ENCODE measurements around the gene DDAH2.

Gene DDAH2

GRCh38 chr6:31687860-31688693 is 41.0 kb downstream of the DDAH2 start:
- no peak for DNase-seq

- DNase-seq = no peak
Measured at GRCh38 chr6:31687321-31687720, 41.8 kb downstream of the DDAH2 start.

DNA sequence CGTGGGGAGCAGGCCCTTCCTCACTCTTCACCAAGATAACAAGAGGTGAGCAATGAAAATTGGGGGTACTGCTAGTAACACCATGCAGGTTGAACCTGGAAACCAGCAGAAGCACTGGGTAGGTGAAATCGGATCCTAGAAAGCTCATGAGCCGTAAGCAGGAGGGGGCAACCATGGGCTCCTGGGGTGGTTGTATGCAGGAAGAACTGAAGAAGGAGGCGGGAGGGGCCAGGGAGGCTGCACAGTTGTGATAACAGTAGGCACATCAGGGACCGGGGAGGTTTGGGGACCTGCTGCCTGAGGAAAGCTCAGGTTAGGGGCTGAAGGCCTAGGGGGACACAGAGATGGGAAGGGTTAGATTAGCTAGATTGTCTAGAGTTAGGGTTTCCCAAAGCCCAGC is 42.6 kb downstream of the DDAH2 start:
- DNase-seq = no peak

DNA sequence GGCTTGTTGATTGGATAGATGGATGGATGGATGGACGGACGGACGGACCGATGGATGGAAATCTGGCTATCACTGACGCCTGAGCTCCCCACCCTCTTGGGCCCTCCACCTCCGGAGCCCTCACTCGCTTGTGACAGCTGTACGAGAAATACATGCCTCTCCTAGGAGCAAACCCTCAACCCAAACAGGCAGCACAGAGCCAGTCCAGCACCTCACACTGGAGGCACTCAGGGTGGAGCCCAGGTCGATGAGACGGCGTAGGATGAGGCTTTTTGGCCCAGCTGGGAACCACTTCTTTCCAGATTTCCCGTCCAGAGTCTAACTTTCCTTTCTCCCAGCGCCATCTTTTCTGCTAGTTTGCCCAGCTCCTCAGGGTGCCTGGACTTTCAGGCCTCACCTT is 45.5 kb downstream of the DDAH2 start:
- DNase-seq = no peak

- DNase-seq = peak in 1 of 2 experiments; percentile 26
Measured at GRCh38 chr6:31681135-31681671, 47.9 kb downstream of the DDAH2 start.

DNA sequence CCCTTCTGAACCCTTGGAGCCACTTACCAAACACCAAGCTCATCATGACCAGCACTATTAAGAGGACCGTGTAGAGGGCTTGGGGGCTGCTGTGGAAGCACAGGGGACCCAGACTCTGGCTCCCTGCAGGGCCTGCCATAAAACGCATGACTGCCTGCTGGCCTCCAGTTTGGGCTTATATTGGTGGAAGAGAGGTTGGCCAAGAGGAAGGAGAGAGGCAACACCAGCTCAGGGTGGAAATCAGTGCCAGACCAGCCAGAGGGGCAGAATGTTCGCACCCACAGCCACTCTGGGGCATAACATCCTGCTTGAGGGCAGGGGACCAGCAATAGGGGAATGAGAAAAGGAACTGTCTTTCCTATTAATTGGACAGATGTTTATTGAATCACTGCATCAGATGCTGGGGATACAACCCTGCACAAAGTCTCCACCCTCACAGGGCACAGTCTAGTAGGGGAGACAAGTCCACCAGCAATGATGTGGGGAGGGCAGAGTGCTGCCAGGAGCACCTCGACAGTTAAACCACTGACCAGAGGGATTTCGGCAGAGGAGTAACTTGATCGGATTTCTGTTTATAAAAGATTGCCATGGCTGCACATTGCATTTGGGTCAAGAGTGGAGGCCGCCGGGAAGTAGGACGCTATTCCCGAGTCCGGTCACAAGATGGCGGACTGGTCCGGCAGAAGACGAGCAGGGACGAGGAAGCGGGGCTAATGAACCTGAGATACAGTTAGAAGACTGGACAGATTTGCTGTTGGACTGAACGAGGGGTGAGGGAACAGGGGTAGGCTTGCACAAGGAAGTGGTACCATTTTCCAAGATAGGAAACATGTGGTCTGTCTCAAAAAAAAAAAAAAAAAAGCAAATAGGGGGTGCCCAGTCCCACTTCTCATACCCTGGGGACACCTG is 48.6 kb downstream of the DDAH2 start, which contains the start of gene LY6G5C:
TSS of gene LY6G5C (minus strand) at position 842 of the 909 bp plus-strand sequence. CDS start at position 148, 694 bp downstream.
- peak; percentile 31 to 57 for DNase-seq

- no peak for DNase-seq
Measured at GRCh38 chr6:31677955-31678354, 51.1 kb downstream of the DDAH2 start.

All from NCI-H1930 (cell line).